Activated naive CD4-positive, alpha-beta T cell treated with anti-CD3 and anti-CD28 coated beads for 36 hours (primary cell): ENCODE data around the gene USP16. TPM values are rescaled to one million over a fixed set of nuclear protein-coding genes. Genes with fewer than 3 reads are reported as not detected.

ENCODE experiments used
- CTCF ChIA-PET: fragments of 350-600 bp; sonication (Branson Sonifier 250); formaldehyde crosslinking; loops from one replicate; lab custom pipeline; 2021; ENCODE audit warnings: antibody characterized with exemption; lab: Charles Lee
- DNase-seq: peaks from one replicate; pipeline ENCODE4 v3.0.0-alpha.2; 2020
- H3K27ac Mint-ChIP-seq: one replicate; pipeline ENCODE4 v1.8.0; 2021; ENCODE audit warnings: mild to moderate bottlenecking, mixed read lengths
- H3K27me3 Mint-ChIP-seq: one replicate; pipeline ENCODE4 v1.8.0; 2021; ENCODE audit warnings: low read depth, mixed read lengths
- H3K36me3 Mint-ChIP-seq: one replicate; pipeline ENCODE4 v1.8.0; 2021; ENCODE audit warnings: low read depth, mixed read lengths
- H3K4me1 Mint-ChIP-seq: one replicate; pipeline ENCODE4 v1.8.0; 2021; ENCODE audit warnings: low read depth, mixed read lengths
- H3K4me3 Mint-ChIP-seq: one replicate; pipeline ENCODE4 v1.8.0; 2021; ENCODE audit warnings: mild to moderate bottlenecking, moderate library complexity, mixed read lengths
- H3K9me3 Mint-ChIP-seq: one replicate; pipeline ENCODE4 v1.8.0; 2021; ENCODE audit warnings: mixed read lengths
- intact Hi-C: fragments of 100-400 bp; cut with micrococcal nuclease; formaldehyde crosslinking; loops from one replicate; pipeline ENCODE4 v1.15.1; 2023
- total RNA-seq, 2 experiments: library from RNA; stranded (reverse); gene quantifications; one replicate each; pipeline ENCODE4 v1.2.3, GENCODE V29; 2021

Gene USP16
- total RNA-seq, 2 experiments from 2014 or later = 36.1 to 36.7 TPM

- intact Hi-C loops = loop anchor here (5.0 kb wide), 1 partner anchor 70 kb away; no protein-coding TSS in a partner anchor
- Mint-ChIP-seq H3K27me3 (no peaks in the 10 kb centered on the region), H3K4me1 (peaks cover 5% of the 10 kb centered on the region), H3K36me3 (peaks cover 3% of the 10 kb centered on the region), H3K9me3 (no peaks in the 10 kb centered on the region), H3K4me3 (no peak overlapping the region), H3K27ac (no peak overlapping the region)
- no peak for DNase-seq
- CTCF ChIA-PET = interaction anchor here (0.6 to 2.2 kb wide), 5 partner anchors 205 to 483 kb away, joined by 3 to 9 read pairs (median 7); no protein-coding TSS in a partner anchor
Observed at GRCh38 chr21:29092102-29092959, 67.9 kb downstream of the USP16 start.

- CTCF ChIA-PET = interaction anchor here (0.9 to 1.5 kb wide), 5 partner anchors 9 to 380 kb away, joined by 4 to 5 read pairs (median 4); no protein-coding TSS in a partner anchor
- H3K27ac Mint-ChIP-seq = no peak overlapping the region
- H3K36me3 Mint-ChIP-seq = peaks cover 3% of the 10 kb centered on the region
- no peak for DNase-seq
- intact Hi-C loops = no loop called here
- no peaks in the 10 kb centered on the region for H3K27me3 Mint-ChIP-seq
- no peaks in the 10 kb centered on the region for H3K9me3 Mint-ChIP-seq
- no peak overlapping the region for H3K4me3 Mint-ChIP-seq
- no peaks in the 10 kb centered on the region for H3K4me1 Mint-ChIP-seq
Observed at GRCh38 chr21:29096218-29097015, 71.9 kb downstream of the USP16 start.

- intact Hi-C loops = no loop called here
- Mint-ChIP-seq H3K4me3 (no peak overlapping the region), H3K27me3 (no peaks in the 10 kb centered on the region), H3K4me1 (no peaks in the 10 kb centered on the region), H3K9me3 (no peaks in the 10 kb centered on the region), H3K36me3 (peaks cover 1% of the 10 kb centered on the region), H3K27ac (no peak overlapping the region)
- DNase-seq = no peak
- CTCF ChIA-PET = interaction anchor here (1.0 to 1.1 kb wide), 2 partner anchors 10 to 275 kb away, joined by 4 to 5 read pairs; no protein-coding TSS in a partner anchor
Observed at GRCh38 chr21:29098156-29098555, 73.7 kb downstream of the USP16 start.

- no peak overlapping the region for H3K27ac Mint-ChIP-seq
- H3K36me3 Mint-ChIP-seq = peaks cover 3% of the 10 kb centered on the region
- H3K4me3 Mint-ChIP-seq = no peak overlapping the region
- CTCF ChIA-PET = interaction anchor here (0.6 to 0.8 kb wide), 3 partner anchors 13 to 123 kb away, joined by 3 to 4 read pairs (median 4); no protein-coding TSS in a partner anchor
- intact Hi-C loops = no loop called here
- no peaks in the 10 kb centered on the region for H3K9me3 Mint-ChIP-seq
- H3K4me1 Mint-ChIP-seq = no peaks in the 10 kb centered on the region
- DNase-seq = no peak
- H3K27me3 Mint-ChIP-seq = no peaks in the 10 kb centered on the region
Observed at GRCh38 chr21:29102791-29103257, 78.4 kb downstream of the USP16 start.

Other genes with a start within 250 kb of the USP16 start
- gene LTN1, start 31.8 kb upstream of the USP16 start, total RNA-seq = 10 to 100 TPM; 18.5 to 21.2 TPM
- 10 to 100 TPM; 14.1 to 14.6 TPM for gene RWDD2B, start 5.3 kb upstream of the USP16 start, total RNA-seq
- 100 to 1,000 TPM; 482 to 515 TPM for gene CCT8, start 49.0 kb downstream of the USP16 start, total RNA-seq
- 1 to 10 TPM; 4.9 to 6.3 TPM for gene MAP3K7CL, start 106.0 kb downstream of the USP16 start, total RNA-seq